GM18517 (cell line): ENCODE results near the gene ARID4B.
"Not testable (repeated sequence)": the region's sequence is repeated elsewhere in the genome, so short reads cannot be mapped to it uniquely, and the experiment has no call there.

Experiments used
- ATAC-seq: cut with Tn5 transposase; IDR thresholded peaks from one replicate; pipeline ENCODE4 v1.9.1; 2021; ENCODE audit warnings: mild to moderate bottlenecking, moderate library complexity; ENCODE audit not compliant: unreplicated experiment

ARID4B gene

DNA sequence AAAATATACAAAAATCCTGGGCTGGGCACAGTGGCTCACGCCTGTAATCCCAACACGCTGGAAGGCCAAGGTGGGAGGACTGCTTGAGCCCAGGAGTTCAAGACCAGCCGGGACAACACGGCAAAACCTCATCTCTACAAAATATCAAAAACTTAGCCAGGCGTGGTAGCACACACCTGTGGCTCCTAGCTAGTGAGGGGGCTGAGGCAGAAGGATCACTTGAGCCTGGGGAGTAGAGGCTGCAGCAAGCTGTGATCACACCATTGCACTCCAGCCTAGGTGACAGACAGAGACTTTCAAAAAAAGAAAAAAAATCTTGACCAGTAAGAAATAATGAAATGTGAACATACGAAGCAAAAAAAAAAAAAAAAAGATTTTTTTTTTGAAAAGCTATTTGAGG, 52.1 kb downstream of the ARID4B start:
- no peak for ATAC-seq

DNA sequence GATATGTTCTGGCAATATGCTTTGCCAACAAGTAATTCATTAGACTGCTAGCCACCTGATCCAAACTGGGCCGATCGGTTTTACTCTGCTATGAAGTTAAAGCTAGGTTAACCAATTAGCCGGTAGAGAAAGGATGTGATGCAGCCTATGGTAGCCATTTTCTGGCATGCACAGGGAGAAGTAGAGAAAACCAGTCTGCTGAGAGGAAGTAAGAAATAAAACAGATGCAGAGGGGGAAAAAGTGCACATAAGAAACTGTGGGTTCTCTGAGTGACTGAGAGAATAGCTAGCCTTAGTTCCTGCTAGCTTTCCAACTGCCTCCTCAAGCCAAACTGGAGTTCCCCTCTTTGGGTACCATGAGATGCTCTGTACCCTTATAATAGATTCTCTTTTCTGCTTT, 52.8 kb downstream of the ARID4B start:
- ATAC-seq: peak; percentile 80

DNA sequence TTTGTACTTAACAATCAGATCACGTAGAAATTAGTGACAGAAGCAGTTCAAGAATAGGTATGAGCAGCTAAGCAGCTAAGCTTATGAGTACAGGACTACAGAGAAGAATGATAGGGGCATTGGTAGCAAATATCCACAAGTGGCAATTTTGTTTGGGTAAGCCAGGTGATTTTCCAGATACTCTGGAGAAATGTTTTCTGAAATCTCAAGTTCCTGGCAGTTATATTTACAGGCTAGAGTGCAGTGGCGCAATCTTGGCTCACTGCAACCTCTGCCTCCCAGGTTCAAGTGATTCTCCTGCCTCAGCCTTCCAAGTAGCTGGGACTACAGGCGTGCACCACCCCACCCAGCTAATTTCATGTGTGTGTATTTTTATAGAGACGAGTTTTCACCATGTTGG, 55.1 kb downstream of the ARID4B start:
- ATAC-seq: no peak

DNA sequence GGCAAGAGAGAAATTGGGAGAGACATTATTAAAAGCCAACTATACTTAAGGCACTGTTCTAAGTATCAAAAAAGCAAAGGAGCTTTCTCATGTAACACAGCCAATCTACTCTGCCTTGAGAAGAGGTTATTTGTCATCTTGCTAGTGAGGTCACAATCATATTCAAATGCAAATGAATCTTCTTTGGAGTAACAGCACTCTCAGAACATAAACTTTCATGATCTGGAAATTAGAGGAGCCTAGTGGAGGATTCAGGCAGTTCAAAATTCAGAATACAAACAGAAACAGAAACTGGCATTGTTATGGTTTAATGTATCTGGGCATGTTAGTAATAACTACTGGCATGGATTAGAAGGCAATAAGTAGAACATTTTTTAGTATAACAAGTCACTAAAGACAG, 57.4 kb downstream of the ARID4B start:
- ATAC-seq: no peak

DNA sequence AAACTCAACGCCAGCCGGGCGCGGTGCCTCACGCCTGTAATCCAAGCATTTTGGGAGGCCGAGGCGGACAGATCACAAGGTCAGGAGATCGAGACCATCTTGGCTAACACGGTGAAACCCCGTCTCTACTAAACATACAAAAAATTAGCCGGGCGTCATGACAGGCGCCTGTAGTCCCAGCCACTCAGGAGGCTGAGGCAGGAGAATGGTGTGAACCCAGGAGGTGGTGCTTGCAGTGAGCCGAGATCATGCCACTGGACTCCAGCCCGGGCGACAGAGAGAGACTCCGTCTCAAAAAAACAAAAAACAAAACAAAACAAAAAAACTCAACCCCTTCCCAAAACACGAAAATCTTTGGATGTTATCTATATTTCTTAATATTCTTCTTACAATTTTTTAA, 58.0 kb downstream of the ARID4B start:
- ATAC-seq: not testable (repeated sequence)

DNA sequence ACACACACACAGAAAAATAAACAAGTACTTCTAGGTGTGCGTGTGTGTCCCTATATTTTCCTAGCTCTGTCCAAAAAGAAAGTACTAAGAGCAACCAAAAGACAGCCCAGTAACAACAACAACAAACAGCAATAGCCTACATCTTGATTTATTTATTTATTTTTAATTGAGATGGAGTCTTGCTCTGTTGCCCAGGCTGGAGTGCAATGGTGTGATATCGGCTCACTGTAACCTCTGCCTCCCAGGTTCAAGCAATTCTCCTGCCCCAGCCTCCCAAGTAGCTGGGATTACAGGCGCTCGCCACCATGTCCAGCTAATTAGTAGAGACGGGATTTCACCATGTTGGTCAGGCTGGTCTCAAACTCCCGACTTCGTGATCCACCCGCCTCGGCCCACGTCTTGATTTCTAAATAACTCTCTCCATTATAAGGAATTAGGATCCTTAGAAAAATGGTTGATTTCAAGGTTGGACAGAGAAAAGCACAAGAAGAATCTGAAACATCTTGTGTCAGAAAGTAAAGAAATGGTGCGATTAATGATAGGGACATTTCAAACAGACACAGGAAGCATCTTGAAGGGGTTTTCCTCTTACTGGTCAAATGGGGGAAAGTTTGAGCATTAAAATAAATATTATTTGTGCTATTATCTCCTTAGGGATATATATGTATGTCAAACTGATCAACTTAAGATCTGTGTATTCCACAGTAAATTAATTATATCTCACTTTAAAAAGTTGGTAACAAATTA, 59.4 kb downstream of the ARID4B start:
- ATAC-seq: no peak

DNA sequence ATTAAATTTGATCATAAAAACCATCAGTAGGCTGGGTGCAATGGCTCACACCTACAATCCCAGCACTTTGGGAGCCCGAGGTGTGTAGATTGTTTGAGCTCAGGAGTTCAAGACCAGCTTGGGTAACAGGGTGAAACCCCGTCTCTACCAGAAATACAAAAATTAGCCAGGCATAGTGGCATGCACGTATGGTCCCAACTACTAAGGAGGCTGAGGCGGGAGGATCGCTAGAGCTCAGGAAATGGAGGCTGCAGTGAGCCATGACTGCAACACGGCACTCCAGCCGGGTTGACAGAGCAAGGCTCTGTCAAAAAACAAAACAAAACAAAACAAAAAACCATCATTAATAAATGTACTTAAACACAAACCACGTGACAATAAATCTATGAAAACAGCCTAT, 61.0 kb downstream of the ARID4B start:
- no peak for ATAC-seq

DNA sequence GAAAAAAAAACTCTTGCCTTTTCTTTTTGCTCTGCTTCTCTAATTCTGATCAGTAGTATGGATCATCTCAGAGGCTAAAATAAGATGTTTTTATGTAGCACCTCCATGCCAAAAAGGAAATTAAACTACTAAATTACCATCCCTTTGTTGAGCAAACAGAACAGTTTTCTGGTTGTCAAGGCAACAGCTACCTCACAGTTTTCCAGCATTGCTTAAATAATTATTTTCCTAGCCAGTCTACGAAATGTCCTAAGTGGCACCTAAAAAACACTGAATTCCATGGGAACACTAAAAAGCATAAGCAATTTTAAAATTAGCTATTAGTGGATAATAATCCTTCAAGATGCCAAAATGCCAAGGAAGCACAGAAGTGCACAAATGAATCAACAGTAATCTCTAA, 61.7 kb downstream of the ARID4B start:
- no peak for ATAC-seq

DNA sequence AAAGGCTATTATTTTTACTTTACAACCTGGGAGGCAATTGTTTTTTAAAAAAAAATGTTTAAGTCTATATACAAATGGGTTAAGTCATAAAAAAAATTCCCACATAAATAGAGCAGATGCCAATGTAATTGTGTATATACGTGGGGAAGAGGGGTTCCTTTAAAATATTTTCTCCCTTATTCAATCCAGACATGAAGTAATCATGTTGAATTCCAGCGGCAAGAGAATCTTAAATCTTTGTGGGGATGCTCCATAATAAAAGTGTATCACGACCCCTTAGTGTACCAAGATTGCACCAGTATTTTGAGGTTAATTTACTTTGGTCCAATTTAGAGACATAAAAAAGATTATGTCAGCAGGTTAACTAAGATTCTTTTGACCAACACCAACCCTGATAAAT, 62.1 kb downstream of the ARID4B start:
- ATAC-seq: no peak

DNA sequence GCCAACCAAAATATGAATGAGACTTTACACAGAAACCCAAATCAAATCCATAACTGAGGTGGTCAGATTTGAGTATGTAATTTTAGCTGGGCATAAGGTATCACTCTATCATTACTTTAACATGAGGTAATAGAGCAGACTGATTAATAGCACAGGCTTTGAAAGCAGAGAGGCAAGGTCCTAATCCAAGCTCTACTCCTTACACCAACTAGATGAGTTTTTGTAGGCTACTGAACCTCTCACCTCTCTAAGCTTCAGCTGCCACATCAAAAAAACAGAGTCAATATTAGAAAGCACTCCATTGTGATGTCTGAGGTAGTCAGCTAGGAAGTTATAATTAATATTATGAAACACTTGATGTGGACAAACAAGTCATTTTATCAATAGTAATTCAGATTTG, 63.7 kb downstream of the ARID4B start:
- no peak for ATAC-seq

DNA sequence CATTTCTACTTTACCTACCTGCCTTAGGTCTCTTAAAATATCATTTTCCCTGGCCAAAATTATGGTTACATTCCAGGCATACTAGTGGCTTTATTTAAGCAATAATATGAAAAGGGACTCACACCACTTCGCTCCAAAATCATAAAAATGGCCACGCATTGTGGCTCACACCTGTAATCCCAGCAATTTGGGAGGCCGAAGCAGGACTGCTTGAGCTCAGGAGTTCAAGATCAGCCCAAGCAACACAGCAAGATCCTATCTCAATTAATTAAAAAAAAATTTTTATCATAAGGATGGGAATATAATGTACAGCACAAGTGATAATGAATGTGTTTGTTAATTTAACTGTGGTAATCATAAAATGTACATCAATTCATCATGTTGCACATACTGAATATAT, 65.4 kb downstream of the ARID4B start:
- ATAC-seq: no peak

DNA sequence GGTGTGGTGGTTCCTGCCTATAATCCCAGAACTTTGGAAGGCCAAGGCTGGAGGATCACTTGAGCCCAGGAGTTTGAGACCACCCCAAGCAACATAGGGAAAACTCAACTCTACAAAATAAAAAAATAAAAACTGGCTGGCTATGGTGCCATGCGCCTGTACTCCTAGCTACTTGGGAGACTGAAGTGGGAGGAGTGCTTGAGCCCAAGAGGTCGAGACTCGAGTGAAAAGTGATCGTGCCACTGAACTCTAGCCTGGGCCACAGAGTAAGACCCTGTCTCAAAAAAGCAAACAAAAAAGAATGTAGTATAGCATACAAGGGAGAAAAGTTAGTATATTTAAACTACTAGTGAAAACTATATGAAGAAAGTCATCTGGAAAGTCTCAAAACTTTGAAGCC, 66.7 kb downstream of the ARID4B start:
- ATAC-seq: no peak

DNA sequence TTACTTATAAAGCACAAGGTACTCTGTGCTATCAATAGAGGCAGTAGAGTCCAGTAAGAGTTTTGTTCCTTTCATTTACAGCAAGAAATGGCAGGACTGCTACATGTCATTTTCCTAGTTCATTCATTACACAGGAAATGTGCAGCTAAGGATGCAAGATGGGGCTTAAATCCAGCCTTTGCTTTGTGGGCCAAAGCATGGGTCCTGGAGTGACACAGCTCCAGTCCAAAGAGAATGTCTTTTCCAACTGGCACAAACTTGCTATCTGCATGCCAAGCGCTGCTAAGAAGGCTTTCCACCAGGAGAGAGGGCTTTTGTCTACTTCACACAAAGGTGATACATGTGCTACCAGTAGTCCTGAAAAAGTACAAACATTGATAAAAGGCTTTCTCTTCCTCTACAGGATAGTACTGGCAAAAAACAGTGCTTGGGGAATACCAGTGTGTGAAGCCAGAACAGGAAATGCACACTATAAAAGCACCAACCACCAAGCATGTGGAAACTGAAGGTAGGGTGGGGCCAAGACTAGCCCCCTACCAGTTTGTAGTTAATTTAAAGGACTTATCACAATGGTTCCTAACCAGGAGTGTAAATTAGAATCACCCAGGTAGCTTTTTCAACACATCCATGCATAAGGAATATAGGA, 68.7 kb downstream of the ARID4B start:
- ATAC-seq: no peak

DNA sequence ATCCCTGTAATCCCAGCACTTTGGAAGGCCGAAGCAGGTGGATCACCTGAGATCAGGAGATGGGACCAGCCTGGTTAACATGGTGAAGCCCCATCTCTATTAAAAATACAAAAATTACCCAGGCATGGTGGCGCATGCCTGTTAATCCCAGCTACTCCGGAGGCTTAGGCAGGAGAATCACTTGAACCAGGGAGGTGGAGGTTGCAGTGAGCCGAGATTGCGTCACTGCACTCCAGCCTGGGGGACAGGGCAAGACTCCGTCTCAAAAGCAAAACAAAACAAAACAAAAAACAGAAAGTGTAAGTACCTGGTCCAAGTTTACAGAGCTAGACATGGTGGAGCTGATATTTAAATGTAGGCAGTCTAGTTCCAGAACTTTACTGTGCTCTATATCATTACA, 69.9 kb downstream of the ARID4B start:
- not testable (repeated sequence) for ATAC-seq

DNA sequence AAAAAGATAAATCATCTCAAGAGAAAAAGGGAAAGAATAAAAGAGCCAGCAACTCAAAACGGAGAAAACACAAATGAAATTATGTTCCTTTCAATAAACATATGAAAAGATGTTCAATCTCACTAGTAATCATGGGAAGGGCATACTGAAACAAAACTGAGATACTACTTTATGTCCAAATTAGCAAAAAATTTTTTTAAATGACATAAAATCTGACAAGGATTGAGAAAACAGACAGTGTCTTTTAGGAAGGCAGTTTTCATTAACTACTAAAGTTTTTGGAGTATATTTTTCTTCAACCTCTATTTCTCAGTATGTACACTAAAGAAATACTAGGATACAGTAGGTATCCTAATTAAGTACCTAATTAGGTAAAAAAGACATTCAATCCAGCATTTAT, 73.3 kb downstream of the ARID4B start:
- no peak for ATAC-seq

DNA sequence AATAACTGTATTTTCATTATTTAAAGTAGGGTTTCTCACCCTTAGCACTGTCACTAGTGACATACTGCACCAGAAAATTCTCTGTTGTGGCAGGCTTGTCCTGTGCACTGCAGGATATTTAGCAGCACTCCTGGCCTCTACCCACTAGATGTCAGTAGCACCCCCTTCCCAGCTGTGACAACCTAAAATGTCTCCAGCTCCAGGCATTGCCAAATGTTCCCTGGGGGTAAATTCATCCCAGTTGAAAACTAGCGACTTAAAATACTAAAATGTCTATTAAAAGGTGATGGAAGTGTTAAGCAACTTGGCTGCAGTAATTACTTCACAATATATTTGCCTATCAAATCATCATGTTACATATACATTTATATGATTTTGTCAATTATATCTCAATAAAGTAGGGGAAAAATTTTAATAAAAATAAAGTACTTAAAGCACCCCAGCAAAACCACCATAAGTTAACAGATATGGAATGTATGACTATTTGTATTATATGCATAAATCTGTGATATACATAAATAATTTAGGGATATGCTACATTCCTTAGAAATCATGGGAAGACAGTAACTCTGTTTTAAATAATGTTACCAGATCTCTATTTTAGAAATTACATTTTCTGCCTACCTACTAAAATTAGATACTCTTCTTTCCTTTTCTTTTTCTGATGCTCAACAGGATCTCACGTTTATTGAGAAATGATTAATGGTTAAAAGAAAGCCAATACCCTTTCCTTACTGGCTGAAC, 74.6 kb downstream of the ARID4B start:
- ATAC-seq: no peak

DNA sequence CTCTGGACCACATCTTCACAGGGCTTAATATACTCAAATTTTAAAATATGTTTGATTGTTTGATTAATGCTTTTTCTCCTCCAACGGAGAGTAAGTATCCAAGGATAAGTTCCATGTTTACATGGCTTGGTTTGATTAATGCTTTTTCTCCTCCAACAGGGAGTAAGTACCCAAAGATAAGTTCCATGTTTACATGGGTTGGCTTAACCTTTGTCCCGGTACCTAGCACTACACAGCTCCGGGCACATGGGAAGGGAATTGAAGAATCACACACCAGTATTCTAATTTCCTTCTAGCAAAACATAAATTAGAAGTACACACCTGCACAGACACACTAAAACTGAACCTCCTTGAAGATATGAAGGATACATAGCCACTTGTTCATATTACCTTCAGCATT, 77.5 kb downstream of the ARID4B start:
- no peak for ATAC-seq

DNA sequence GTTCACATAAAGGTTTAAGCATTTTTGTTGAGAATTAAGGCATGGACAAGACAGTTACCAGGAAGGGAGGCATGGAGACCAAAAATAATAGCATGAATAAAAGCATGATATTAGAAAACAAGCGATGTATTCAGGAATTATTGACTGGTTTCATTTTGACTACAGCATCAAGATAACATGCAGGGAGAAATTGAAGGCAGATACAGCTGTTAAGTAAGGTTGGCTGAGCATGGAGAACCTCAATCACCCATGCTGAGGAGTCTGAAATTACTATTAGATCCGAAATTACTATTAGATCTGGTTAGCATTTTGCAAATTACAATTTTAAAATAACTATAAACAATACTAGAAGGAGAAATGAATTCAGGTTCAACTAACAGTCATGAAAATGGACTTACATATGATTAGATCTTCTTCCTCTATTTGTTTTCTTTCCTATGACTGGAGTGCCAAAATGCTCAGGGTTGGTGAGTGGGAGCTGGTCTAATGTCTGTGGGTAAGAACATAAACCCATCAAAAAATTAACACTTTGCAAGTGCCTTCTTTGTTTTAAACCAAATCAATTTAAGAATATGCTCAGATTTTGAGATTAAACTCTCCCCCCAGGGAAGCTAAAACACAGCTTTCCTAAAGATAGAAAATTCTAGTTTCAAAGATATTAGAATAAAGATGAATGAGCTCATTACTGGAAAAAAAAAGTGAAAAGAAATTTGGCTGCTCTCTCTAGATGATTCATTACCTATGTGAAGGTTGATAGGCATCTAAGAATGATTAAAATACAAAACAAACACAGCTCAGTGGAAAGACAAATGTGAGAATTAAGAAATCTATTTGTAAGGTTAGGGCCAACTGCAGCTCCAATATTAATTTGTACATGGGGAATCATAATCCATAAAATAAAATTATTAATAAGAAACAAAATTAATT, 81.7 kb downstream of the ARID4B start:
- ATAC-seq: no peak

DNA sequence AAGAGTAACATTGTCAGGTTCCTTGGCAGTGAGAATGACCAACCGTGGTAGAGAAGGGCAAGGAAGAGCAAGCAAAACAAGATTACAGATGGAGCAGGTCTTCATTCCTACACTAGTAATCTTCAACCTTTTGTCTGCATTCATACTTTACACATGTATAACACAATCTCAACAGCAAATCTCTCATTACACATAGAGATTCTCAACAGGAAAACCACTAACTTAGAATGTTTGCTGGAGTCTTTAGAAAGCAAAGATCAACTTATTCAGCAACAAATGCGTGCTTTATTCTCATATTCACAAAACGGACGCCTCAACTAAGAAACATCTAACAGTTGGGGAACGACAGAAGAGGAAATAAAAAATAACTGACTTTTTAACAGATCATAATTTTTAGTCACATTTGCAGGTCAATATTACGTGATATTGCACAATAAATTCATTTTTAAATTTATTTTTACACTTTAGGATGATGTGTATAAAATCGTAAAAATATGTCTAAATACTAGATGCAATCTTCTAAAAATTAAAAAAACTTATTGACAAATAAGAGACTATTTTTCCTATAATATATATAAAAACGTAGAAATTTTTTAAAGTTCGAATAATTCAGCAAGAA, 82.9 kb downstream of the ARID4B start:
- no peak for ATAC-seq

DNA sequence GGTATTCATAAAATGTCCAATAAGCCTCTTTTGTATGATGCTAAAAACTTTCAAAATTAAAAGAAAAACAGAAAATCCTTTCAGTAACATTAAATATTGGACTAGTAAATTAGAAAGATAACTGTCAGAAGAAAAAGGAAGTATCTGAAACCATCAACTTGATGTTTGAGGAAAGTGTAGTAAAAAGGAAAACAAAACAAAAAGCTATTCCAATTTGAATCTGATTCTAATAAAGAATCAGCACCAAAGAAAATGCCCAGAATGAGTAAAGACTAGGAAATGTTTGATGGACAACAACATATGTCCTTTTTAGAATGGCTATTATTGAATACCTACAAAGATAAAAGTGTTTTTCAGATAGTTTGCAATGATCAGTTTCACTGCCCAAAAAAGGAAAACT, 87.0 kb downstream of the ARID4B start:
- no peak for ATAC-seq

DNA sequence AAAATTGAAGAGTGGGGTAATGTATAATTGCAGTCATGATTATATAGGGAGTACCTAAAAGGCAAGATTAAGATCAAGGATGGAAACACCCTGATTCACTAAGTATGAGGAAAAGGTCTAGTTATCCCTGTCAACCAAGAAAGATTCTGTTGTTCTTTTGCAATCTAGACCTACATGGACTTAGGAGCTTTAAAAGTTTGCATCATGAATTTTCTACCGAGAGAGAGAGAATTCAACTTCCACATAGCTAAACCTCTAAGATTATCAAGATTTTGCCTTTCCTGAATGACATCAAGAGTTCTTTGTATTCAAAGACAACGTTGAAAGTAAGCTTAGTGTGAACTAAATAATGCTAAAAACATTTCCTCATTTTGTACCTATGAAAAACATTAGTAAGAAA, 88.1 kb downstream of the ARID4B start:
- no peak for ATAC-seq
